Measurements from ENCODE around the gene SUFU.

The SUFU gene

GRCh38 chr10:102646610-102647442 is 143.1 kb downstream of the SUFU start:
- peak; percentile 88 for DNase-seq (ENCODE audit: low spot score)
- peak overlapping the region; percentile 93 to 100 for H3K27ac ChIP-seq
- peak overlapping the region; percentile 77 for H3K4me3 ChIP-seq
- no peak for TF ChIP-seq CTCF (IDR thresholded peaks at IDR 0.05)

- H3K27ac ChIP-seq, result peak overlapping the region; percentile 93 to 100
- no peak for TF ChIP-seq CTCF (IDR thresholded peaks at IDR 0.05)
- DNase-seq (ENCODE audit: low spot score), result peak; percentile 73
- peak overlapping the region; percentile 77 for H3K4me3 ChIP-seq
These were observed 143.9 kb downstream of the SUFU start for GRCh38 chr10:102647443-102648268.

DNA sequence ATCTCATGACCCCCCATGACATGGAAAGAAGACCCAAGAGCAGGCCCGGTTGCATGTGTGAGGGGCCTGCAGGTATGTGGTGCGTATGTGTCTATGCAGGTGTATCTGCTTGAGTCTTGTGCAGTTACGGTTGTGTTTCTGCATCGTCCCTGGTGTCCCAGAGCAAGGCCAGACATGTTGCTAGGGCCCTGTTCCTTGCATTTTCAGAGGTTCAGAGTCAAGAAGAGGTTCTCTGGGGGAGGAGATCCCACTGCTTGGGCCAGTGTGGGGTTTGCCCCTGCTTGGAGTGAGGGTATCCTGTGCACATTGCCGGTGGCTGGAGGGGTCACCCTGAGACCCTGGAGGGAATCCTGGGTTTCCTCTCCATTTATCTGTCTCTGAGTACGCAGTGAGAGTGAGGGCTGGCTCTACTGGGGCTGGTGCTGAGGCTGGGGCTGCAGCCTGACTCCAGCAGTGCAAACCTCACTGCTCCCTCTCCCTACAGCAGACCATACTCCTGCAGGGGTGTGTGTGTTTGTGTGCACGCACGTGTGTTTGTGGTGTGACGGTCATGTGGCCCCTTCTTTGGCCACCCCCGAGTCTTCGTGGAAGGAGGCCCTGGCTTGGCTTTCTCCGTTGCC is 144.6 kb downstream of the SUFU start:
- DNase-seq (ENCODE audit: low spot score), result no peak
- no peak for TF ChIP-seq CTCF (IDR thresholded peaks at IDR 0.05)
- peak overlapping the region; percentile 77 for H3K4me3 ChIP-seq
- peak overlapping the region; percentile 93 to 100 for H3K27ac ChIP-seq

- TF ChIP-seq CTCF (IDR thresholded peaks at IDR 0.05), result no peak
- peak overlapping the region; percentile 77 for H3K4me3 ChIP-seq
- peak overlapping the region; percentile 8 to 100 for H3K27ac ChIP-seq
- no peak for DNase-seq (ENCODE audit: low spot score)
These were observed 145.4 kb downstream of the SUFU start for GRCh38 chr10:102648889-102649796.

DNA sequence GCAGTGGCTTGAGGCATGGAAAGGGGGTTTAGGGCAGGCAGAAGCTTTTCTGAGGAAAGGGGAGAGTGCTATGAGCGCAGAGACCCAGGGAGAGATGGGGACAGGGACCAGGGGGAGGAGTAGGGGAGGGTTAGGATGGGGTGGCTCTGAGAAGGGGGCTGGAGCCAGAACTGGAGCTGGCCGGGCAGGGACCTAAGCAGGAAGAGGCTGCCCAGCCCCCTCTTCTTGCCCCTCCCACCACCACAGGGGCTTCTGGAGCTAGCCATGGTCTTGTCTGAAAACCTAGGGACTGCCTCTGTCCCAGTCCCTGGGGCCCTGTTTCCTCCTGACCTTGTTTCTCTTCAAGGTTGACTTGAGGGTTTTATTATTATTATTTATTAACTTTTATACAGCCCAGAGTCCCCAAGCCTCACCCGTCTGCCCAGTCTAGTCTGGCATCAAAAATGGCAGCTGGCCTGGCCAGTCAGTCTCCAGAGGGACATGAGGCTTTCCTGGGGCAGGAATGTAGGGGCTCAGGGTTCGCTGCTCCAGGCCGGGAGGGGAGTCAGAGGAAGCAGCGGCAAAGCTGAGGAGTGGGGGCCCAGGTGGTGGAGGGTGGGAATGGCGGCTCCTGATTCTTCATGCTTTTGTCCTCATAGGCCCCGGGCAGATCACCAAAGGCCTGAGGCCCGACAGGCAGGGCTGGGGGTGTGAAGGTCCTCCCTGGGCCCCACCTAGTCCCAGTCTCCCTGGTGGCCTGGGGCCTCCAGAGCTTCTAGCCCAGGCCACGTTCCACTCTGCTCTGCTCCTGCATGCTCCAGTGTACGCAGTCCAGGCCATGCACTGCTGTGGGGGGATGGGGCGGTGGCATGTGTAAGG is 146.3 kb downstream of the SUFU start:
- DNase-seq (ENCODE audit: low spot score), result no peak
- peak overlapping the region; percentile 77 for H3K4me3 ChIP-seq
- TF ChIP-seq CTCF (IDR thresholded peaks at IDR 0.05), result no peak
- H3K27ac ChIP-seq, result peak overlapping the region; percentile 8 to 100
